HepG2 (cell line): Measurements from ENCODE around the gene TUBG1. TPM values are rescaled to one million over a fixed set of nuclear protein-coding genes. Genes with fewer than 3 reads are reported as not detected.
A peak's percentile ranks its signal among the peaks of the same experiment; 100 is the strongest.

ENCODE experiments used
- ATAC-seq: fragments of 200-7000 bp; cut with Tn5 transposase; 3 replicates; pipeline ENCODE4 v1.9.1; 2020; ENCODE audit warnings: mild to moderate bottlenecking, moderate library complexity
- BruUV-seq: library from RNA; stranded (reverse); fragments of 400-500 nt; replicated peaks from 2 replicates; lab custom pipeline; 2021; lab: Mats Ljungman, UMichigan
- CTCF ChIA-PET: fragments of 300-600 bp; formaldehyde crosslinking; extraction: SDS; loops from one replicate; lab custom pipeline; 2021; ENCODE audit warnings: low total read pairs, inconsistent platforms, low intra/inter-chr PET ratio; lab: Yijun Ruan, JAX
- POLR2A ChIA-PET: fragments of 350-600 bp; sonication (Branson Sonifier 250); formaldehyde crosslinking; loops from one replicate; lab custom pipeline; 2020; ENCODE audit warnings: antibody characterized with exemption, inconsistent platforms; lab: Yijun Ruan, JAX
- DNase-seq: peaks from one replicate; pipeline ENCODE4 v3.0.0-alpha.2; 2015; ENCODE audit warnings: low spot score
- FAIRE-seq: peaks from 3 replicates; lab custom pipeline; 2011; peaks lifted over from hg19 to GRCh38; lab: Jason Lieb, UNC
- H2AFZ ChIP-seq: one replicate; pipeline ENCODE4 v1.6.1; 2011; ENCODE audit warnings: low read length, inconsistent platforms
- H3K27ac ChIP-seq: fragments of 300-600 bp; 3 replicates; pipeline ENCODE4 v1.8.0; 2011; ENCODE audit warnings: mixed run types, mild to moderate bottlenecking, mixed read lengths, low read length, inconsistent platforms; ENCODE audit not compliant: insufficient read depth; ENCODE audit errors: extremely low read length
- H3K27me3 ChIP-seq, 2 experiments: fragments of 200-600 bp in 1 of 2; 2 replicates in 1 of 2; 3 replicates in 1 of 2; pipeline versions ENCODE4 v1.6.0 to v1.8.0; 2011; ENCODE audit warnings: low read length in 2 of 2, mild to moderate bottlenecking in 2 of 2, moderate library complexity in 2 of 2, inconsistent platforms in 1 of 2; ENCODE audit not compliant: insufficient read depth in 2 of 2, control insufficient read depth in 1 of 2
- H3K36me3 ChIP-seq, 2 experiments: fragments of 200-600 bp in 1 of 2; replicated peaks in 1 of 2; 2 replicates in 1 of 2; 3 replicates in 1 of 2; pipeline versions ENCODE4 v1.5.1 to v1.8.0; 2011; ENCODE audit warnings: low read length in 2 of 2, inconsistent platforms in 1 of 2; ENCODE audit not compliant: insufficient read depth in 2 of 2, control insufficient read depth in 1 of 2
- H3K4me1 ChIP-seq: 2 replicates; pipeline ENCODE4 v1.5.1; 2012; ENCODE audit warnings: low read length, inconsistent platforms; ENCODE audit not compliant: insufficient read depth
- H3K4me2 ChIP-seq: 2 replicates; pipeline ENCODE4 v1.6.0; 2011; ENCODE audit warnings: low read depth, low read length, inconsistent platforms
- H3K4me3 ChIP-seq, 3 experiments: fragments of 200-600 bp in 1 of 3; sonication (generic), shearing (Covaris generic) in 1 of 3; replicated peaks in 1 of 3; 2 replicates each; pipeline ENCODE4 v1.5.1; 2011 to 2016; ENCODE audit warnings: low read length in 3 of 3, inconsistent platforms in 2 of 3, low read depth in 2 of 3, mild to moderate bottlenecking in 2 of 3, control low read depth in 1 of 3, mixed read lengths in 1 of 3; ENCODE audit not compliant: insufficient read depth in 1 of 3
- H3K79me2 ChIP-seq: one replicate; pipeline ENCODE4 v1.6.1; 2011; ENCODE audit warnings: low read length, inconsistent platforms; ENCODE audit not compliant: insufficient read depth
- H3K9ac ChIP-seq: 2 replicates; pipeline ENCODE4 v1.6.0; 2011; ENCODE audit warnings: mild to moderate bottlenecking, low read depth, low read length, inconsistent platforms; ENCODE audit not compliant: insufficient read depth
- H3K9me3 ChIP-seq: 2 replicates; pipeline ENCODE4 v1.5.1; 2012; ENCODE audit warnings: mild to moderate bottlenecking, low read length
- H4K20me1 ChIP-seq: 2 replicates; pipeline ENCODE4 v1.6.0; 2011; ENCODE audit warnings: inconsistent platforms, mild to moderate bottlenecking, low read length, moderate library complexity; ENCODE audit not compliant: insufficient read depth
- AHR ChIP-seq: IDR thresholded peaks from 2 replicates; pipeline ENCODE4 v1.6.1; 2018; ENCODE audit warnings: missing genetic modification reagents, missing compliant biosample characterization
- CTCF ChIP-seq: sonication (generic); formaldehyde crosslinking; IDR thresholded peaks from 2 replicates; pipeline ENCODE4 v1.5.0; 2020; ENCODE audit warnings: mild to moderate bottlenecking, missing genetic modification reagents, moderate library complexity
- ELF3 ChIP-seq: IDR thresholded peaks from 2 replicates; pipeline ENCODE4 v1.6.1; 2016; ENCODE audit warnings: missing genetic modification reagents, missing compliant biosample characterization
- FOXA3 ChIP-seq: IDR thresholded peaks from 2 replicates; pipeline ENCODE4 v1.6.1; 2016; ENCODE audit warnings: missing genetic modification reagents, missing compliant biosample characterization
- FOXC1 ChIP-seq: sonication (generic); formaldehyde crosslinking; IDR thresholded peaks from 2 replicates; pipeline ENCODE4 v1.8.0; 2022; ENCODE audit warnings: mild to moderate bottlenecking, missing genetic modification reagents, borderline replicate concordance
- HOXD1 ChIP-seq: sonication (generic); formaldehyde crosslinking; IDR thresholded peaks from 2 replicates; pipeline ENCODE4 v1.5.0; 2020; ENCODE audit warnings: missing genetic modification reagents
- KAT2B ChIP-seq: fragments of 150-350 bp; IDR thresholded peaks from 2 replicates; pipeline ENCODE4 v1.6.1; 2014; ENCODE audit warnings: low read depth, low read length, borderline replicate concordance
- MAX ChIP-seq: IDR thresholded peaks from 2 replicates; pipeline ENCODE4 v1.6.1; 2012; ENCODE audit warnings: inconsistent platforms
- MAZ ChIP-seq, 2 experiments: sonication (generic) in 1 of 2; formaldehyde crosslinking in 1 of 2; IDR thresholded peaks; 2 replicates each; pipeline versions ENCODE4 v1.5.0 to v1.6.1; 2012 to 2020; ENCODE audit warnings: low read depth in 2 of 2, mild to moderate bottlenecking in 2 of 2, borderline replicate concordance in 1 of 2, improper control_type of control experiment in 1 of 2, low read length in 1 of 2, missing genetic modification reagents in 1 of 2, moderate library complexity in 1 of 2
- MXD3 ChIP-seq: IDR thresholded peaks from 2 replicates; pipeline ENCODE4 v1.6.1; 2016; ENCODE audit warnings: mild to moderate bottlenecking, missing biosample characterization, missing genetic modification reagents
- NFYC ChIP-seq: IDR thresholded peaks from 2 replicates; pipeline ENCODE4 v1.6.1; 2016; ENCODE audit warnings: missing genetic modification reagents, missing compliant biosample characterization
- SOX5 ChIP-seq: IDR thresholded peaks from 2 replicates; pipeline ENCODE4 v1.6.1; 2016; ENCODE audit warnings: borderline replicate concordance
- SRSF9 ChIP-seq: fragments of 200-400 bp; formaldehyde crosslinking; IDR thresholded peaks from 2 replicates; pipeline ENCODE4 v1.6.1; 2018; ENCODE audit warnings: borderline replicate concordance, mild to moderate bottlenecking, low read depth, low read length; ENCODE audit not compliant: insufficient read depth, poor library complexity, severe bottlenecking
- TEAD2 ChIP-seq: sonication (generic); formaldehyde crosslinking; IDR thresholded peaks from 2 replicates; pipeline ENCODE4 v1.9.0; 2021; ENCODE audit warnings: missing genetic modification reagents
- ZBTB38 ChIP-seq: sonication (generic); formaldehyde crosslinking; IDR thresholded peaks from 2 replicates; pipeline ENCODE4 v1.5.1; 2020; ENCODE audit warnings: mild to moderate bottlenecking, missing genetic modification reagents
- ZBTB39 ChIP-seq: sonication (generic); formaldehyde crosslinking; IDR thresholded peaks from 2 replicates; pipeline ENCODE4 v1.5.0; 2020; ENCODE audit warnings: missing genetic modification reagents
- ZFP82 ChIP-seq: sonication (generic); formaldehyde crosslinking; IDR thresholded peaks from 2 replicates; pipeline ENCODE4 v1.5.1; 2020; ENCODE audit warnings: mild to moderate bottlenecking, missing genetic modification reagents, borderline replicate concordance
- ZNF263 ChIP-seq: sonication (generic); formaldehyde crosslinking; IDR thresholded peaks from 2 replicates; pipeline ENCODE4 v1.4.0; 2020; ENCODE audit warnings: missing genetic modification reagents
- ZSCAN9 ChIP-seq: IDR thresholded peaks from 2 replicates; pipeline ENCODE4 v1.6.1; 2016; ENCODE audit warnings: borderline replicate concordance
- WGBS: methylation state at CpG from one replicate; pipeline ENCODE4 v1.1.6; 2017; ENCODE audit warnings: low lambda C conversion rate; 5-methylcytosine and 5-hydroxymethylcytosine counted together
- in situ Hi-C: cut with HindIII; loops from 2 replicates; pipeline ENCODE4 v1.10.0; 2017; ENCODE audit warnings: low pct_unique_long_range_greater_than_20kb; ENCODE audit not compliant: extremely low pct_ligation_motif_present
- intact Hi-C: fragments of 100-400 bp; cut with micrococcal nuclease; formaldehyde crosslinking; loops from one replicate; pipeline ENCODE4 v1.10.0; 2022; ENCODE audit not compliant: unreplicated experiment
- polyA plus RNA-seq, 8 experiments: library from polyadenylated mRNA; depleted of rRNA in 3 of 8; stranded (reverse) in 7 of 8; unstranded in 1 of 8; fragments of >200 nt; fragmentation: Illumina TruSeq in 4 of 8; extraction: Trizol in 4 of 8; gene quantifications; 2 replicates each; pipeline versions ENCODE4 v1.2.1 to v1.2.3, GENCODE V29; 2011 to 2016; ENCODE audit warnings: low read depth in 4 of 8, missing spikeins in 1 of 8, mixed read lengths in 1 of 8; ENCODE audit not compliant: insufficient read depth in 1 of 8
- total RNA-seq, 5 experiments: library from RNA; depleted of rRNA; stranded (reverse); fragments of >200 nt; fragmentation: Illumina TruSeq; extraction: Trizol; gene quantifications; 2 replicates each; pipeline ENCODE4 v1.2.3, GENCODE V29; 2016; ENCODE audit warnings: low read depth in 1 of 5

Gene TUBG1
- total and polyA plus RNA-seq, 2 of the 13 experiments (the other 11 are each of a cell fraction or from before 2014, with no cell fraction given), result 74.1 to 137 TPM

- Histone ChIP-seq H3K79me2 (no peaks in the 10 kb centered on the region), H3K4me2 (peak overlapping the region; percentile 70), H3K9ac (0 out of 2 replicates have a peak overlapping the region, but pooled peaks have one; percentile 10), H3K27me3 (no peaks in the 10 kb centered on the region), H3K36me3 (peaks cover 13 to 18% of the 10 kb centered on the region in 2 experiments; a peak in 4 of 5 replicates), H2AFZ (peak overlapping the region; percentile 19), H3K4me1 (peaks cover 35% of the 10 kb centered on the region), H4K20me1 (no peaks in the 10 kb centered on the region), H3K4me3 (peak overlapping the region in 2 of 3 experiments; percentile 23 to 37; a peak in 3 of 6 replicates), H3K27ac (peak overlapping the region; percentile 24), H3K9me3 (no peaks in the 10 kb centered on the region)
- DNase-seq, result peak; percentile 82
- BruUV-seq, result no TSS peak
- FAIRE-seq, result peak; percentile 95
- CTCF ChIA-PET, result interaction anchor here (1.5 to 1.9 kb wide), 2 partner anchors 9 to 62 kb away, joined by 6 read pairs; partner anchors contain the start of genes CCR10, RETREG3 and TUBG1
- peak; percentile 94 for ATAC-seq
- intact Hi-C loops (loop anchor here (1.0 to 5.0 kb wide), 3 partner anchors 39 to 64 kb away; partner anchors contain the start of genes CNTNAP1, PLEKHH3 and TUBG2), in situ Hi-C loops (no loop called here)
- POLR2A ChIA-PET, result interaction anchor here (0.6 to 4.6 kb wide), 11 partner anchors 9 to 329 kb away, joined by 3 to 50 read pairs (median 7); partner anchors contain the start of genes PLEKHH3, PSMC3IP, RETREG3 and TUBG1
- 16% methylated on average over 9 of the region's 9 CpGs for WGBS
- peak; percentile 68 for TF ChIP-seq ELF3 (CRISPR knock-in tag)
- peak; percentile 51 for TF ChIP-seq NFYC (CRISPR knock-in tag)
- 0 out of 2 replicates have a peak, but pooled peaks have one; percentile 30 for TF ChIP-seq SOX5 (CRISPR knock-in tag)
- peak; percentile 73; the same call in 1 of the 2 replicates for TF ChIP-seq ZBTB39 (CRISPR knock-in tag)
- 0 out of 2 replicates have a peak, but pooled peaks have one; percentile 59 for TF ChIP-seq ZBTB38 (CRISPR knock-in tag)
- peak; percentile 90 for TF ChIP-seq CTCF (CRISPR knock-in tag)
- no peak for TF ChIP-seq TEAD2
- no peak for TF ChIP-seq SRSF9
- TF ChIP-seq HOXD1 (CRISPR knock-in tag), result no peak
- TF ChIP-seq ZSCAN9 (CRISPR knock-in tag), result peak; percentile 90; the same call in 1 of the 2 replicates
- TF ChIP-seq KAT2B, result no peak
- no peak for TF ChIP-seq FOXC1 (CRISPR knock-in tag)
- peak; percentile 68; the same call in 1 of the 2 replicates for TF ChIP-seq AHR (CRISPR knock-in tag)
- TF ChIP-seq ZNF263 (CRISPR knock-in tag), result peak; percentile 90
- TF ChIP-seq MAX, result peak; percentile 63; the same call in 1 of the 2 replicates
- 0 out of 2 replicates have a peak, but pooled peaks have one; percentile 22 for TF ChIP-seq MXD3 (CRISPR knock-in tag)
- TF ChIP-seq MAZ (IDR thresholded peaks at IDR 0.05; ENCODE audit: borderline replicate concordance, low read depth, low read length), result peak; percentile 60; the same call in 1 of the 2 replicates
- TF ChIP-seq MAZ (CRISPR knock-in tag; IDR thresholded peaks at IDR 0.05; ENCODE audit: low read depth), result no peak
- TF ChIP-seq ZFP82 (CRISPR knock-in tag), result no peak
- TF ChIP-seq FOXA3 (CRISPR knock-in tag), result peak; percentile 44; the same call in 1 of the 2 replicates
Observed at GRCh38 chr17:42618442-42619150, 9.1 kb downstream of the TUBG1 start.
